GM12878 (cell line): Measurements from ENCODE around the gene NCBP3. TPM values are rescaled to one million over a fixed set of nuclear protein-coding genes. Genes with fewer than 3 reads are reported as not detected.

Source experiments
- ATAC-seq: fragments of 200-7000 bp; cut with Tn5 transposase; 3 replicates; pipeline ENCODE4 v1.9.1; 2020; ENCODE audit warnings: mild to moderate bottlenecking, moderate library complexity
- BruUV-seq: library from RNA; stranded (reverse); fragments of 400-500 nt; replicated peaks from 2 replicates; lab custom pipeline; 2021; lab: Mats Ljungman, UMichigan
- CTCF ChIA-PET: fragments of 300-600 bp; sonication (Branson Sonifier 250); formaldehyde crosslinking; extraction: SDS; loops from one replicate; lab custom pipeline; 2021; ENCODE audit warnings: inconsistent platforms; lab: Yijun Ruan, JAX
- POLR2A ChIA-PET: fragments of 350-600 bp; formaldehyde crosslinking; extraction: SDS; loops from one replicate; lab custom pipeline; 2021; ENCODE audit warnings: inconsistent platforms; lab: Charles Lee
- RAD21 ChIA-PET: fragments of 300-600 bp; sonication (Branson Sonifier 250); formaldehyde crosslinking; loops from one replicate; lab custom pipeline; 2023; ENCODE audit warnings: antibody characterized with exemption; ENCODE audit not compliant: unreplicated experiment; lab: Charles Lee
- SMC1A ChIA-PET: fragments of 300-600 bp; sonication (Branson Sonifier 250); formaldehyde crosslinking; loops from one replicate; lab custom pipeline; 2023; ENCODE audit not compliant: unreplicated experiment, uncharacterized antibody; lab: Charles Lee
- DNase-seq: peaks from one replicate; pipeline ENCODE4 v3.0.0-alpha.2; 2011; ENCODE audit warnings: low read depth, low spot score
- FAIRE-seq: peaks from 3 replicates; lab custom pipeline; 2011; peaks lifted over from hg19 to GRCh38; lab: Jason Lieb, UNC
- H2AFZ ChIP-seq: 2 replicates; pipeline ENCODE4 v1.6.0; 2011; ENCODE audit warnings: low read depth, low read length, control low read depth; ENCODE audit not compliant: control insufficient read depth
- H3K27ac ChIP-seq: 2 replicates; pipeline ENCODE4 v1.5.1; 2011; ENCODE audit warnings: control low read depth; ENCODE audit not compliant: control insufficient read depth, insufficient read depth
- H3K27me3 ChIP-seq, 2 experiments: replicated peaks in 1 of 2; 2 replicates each; pipeline versions ENCODE4 v1.6.0 to v1.6.1; 2011; ENCODE audit warnings: low read length in 1 of 2; ENCODE audit not compliant: control insufficient read depth in 2 of 2, insufficient read depth in 2 of 2
- H3K36me3 ChIP-seq, 2 experiments: 2 replicates each; pipeline ENCODE4 v1.5.1; 2011; ENCODE audit warnings: low read length in 1 of 2; ENCODE audit not compliant: control insufficient read depth in 2 of 2, insufficient read depth in 2 of 2
- H3K4me1 ChIP-seq: 2 replicates; pipeline ENCODE4 v1.6.1; 2011; ENCODE audit warnings: mild to moderate bottlenecking, low read length, moderate library complexity, mixed read lengths; ENCODE audit not compliant: control insufficient read depth, insufficient read depth
- H3K4me2 ChIP-seq: 2 replicates; pipeline ENCODE4 v1.6.0; 2011; ENCODE audit warnings: control low read depth; ENCODE audit not compliant: control insufficient read depth, insufficient read depth
- H3K4me3 ChIP-seq: fragments of 200-600 bp; sonication (generic); 2 replicates; pipeline ENCODE4 v1.5.1; 2016
- H3K79me2 ChIP-seq: 2 replicates; pipeline ENCODE4 v1.6.0; 2011; ENCODE audit warnings: low read length; ENCODE audit not compliant: control insufficient read depth, insufficient read depth
- H3K9ac ChIP-seq: 2 replicates; pipeline ENCODE4 v1.8.0; 2011; ENCODE audit warnings: low read length, control low read depth, mixed read lengths; ENCODE audit not compliant: control insufficient read depth, insufficient read depth
- H3K9me3 ChIP-seq: replicated peaks from 3 replicates; pipeline ENCODE4 v1.5.1; 2011; ENCODE audit warnings: mild to moderate bottlenecking, low read length; ENCODE audit not compliant: control insufficient read depth, insufficient read depth
- H4K20me1 ChIP-seq: 2 replicates; pipeline ENCODE4 v1.6.0; 2011; ENCODE audit not compliant: control insufficient read depth, insufficient read depth
- BCL3 ChIP-seq: IDR thresholded peaks from 2 replicates; pipeline ENCODE4 v1.6.1; 2011; ENCODE audit warnings: borderline replicate concordance, low read depth, mild to moderate bottlenecking, moderate library complexity, low read length; ENCODE audit not compliant: insufficient read depth, poor library complexity, severe bottlenecking
- FOS ChIP-seq: IDR thresholded peaks from 3 replicates; pipeline ENCODE4 v1.6.1; 2011; ENCODE audit warnings: borderline replicate concordance; ENCODE audit not compliant: insufficient read length; ENCODE audit errors: extremely low read depth
- GATAD2B ChIP-seq: fragments of 450-650 bp; conservative IDR thresholded peaks from 2 replicates; pipeline ENCODE4 v1.6.1; 2017; ENCODE audit warnings: low read depth, mild to moderate bottlenecking, moderate library complexity
- KDM1A ChIP-seq: fragments of 200-600 bp; sonication (generic); IDR thresholded peaks from 2 replicates; pipeline ENCODE4 v1.6.1; 2016; ENCODE audit warnings: borderline replicate concordance
- NFYB ChIP-seq: IDR thresholded peaks from 2 replicates; pipeline ENCODE4 v1.6.1; 2011; ENCODE audit warnings: low read depth, mild to moderate bottlenecking, low read length, improper control_type of control experiment, moderate library complexity; ENCODE audit not compliant: insufficient read depth
- NKRF ChIP-seq: fragments of 450-650 bp; conservative IDR thresholded peaks from 2 replicates; pipeline ENCODE4 v1.6.1; 2017; ENCODE audit warnings: mild to moderate bottlenecking, moderate library complexity
- PBX3 ChIP-seq: IDR thresholded peaks from 2 replicates; pipeline ENCODE4 v1.6.1; 2011; ENCODE audit warnings: mild to moderate bottlenecking, low read depth, low read length, moderate library complexity; ENCODE audit not compliant: insufficient replicate concordance
- RBBP5 ChIP-seq: fragments of 200-600 bp; sonication (generic); conservative IDR thresholded peaks from 2 replicates; pipeline ENCODE4 v1.6.1; 2016
- RCOR1 ChIP-seq: conservative IDR thresholded peaks from 2 replicates; pipeline ENCODE4 v1.6.1; 2012; ENCODE audit warnings: low read depth, low read length, improper control_type of control experiment
- RUNX3 ChIP-seq: IDR thresholded peaks from 2 replicates; pipeline ENCODE4 v1.6.1; 2012; ENCODE audit warnings: low read length, inconsistent platforms
- SIX5 ChIP-seq: IDR thresholded peaks from 2 replicates; pipeline ENCODE4 v1.6.1; 2011; ENCODE audit warnings: mild to moderate bottlenecking, low read depth, low read length, moderate library complexity; ENCODE audit not compliant: severe bottlenecking
- SMAD5 ChIP-seq: IDR thresholded peaks from 2 replicates; pipeline ENCODE4 v1.6.1; 2016; ENCODE audit warnings: antibody characterized with exemption, low read depth
- STAT1 ChIP-seq: fragments of 450-650 bp; conservative IDR thresholded peaks from 2 replicates; pipeline ENCODE4 v1.6.1; 2014; ENCODE audit warnings: antibody characterized with exemption, mild to moderate bottlenecking
- SUZ12 ChIP-seq: fragments of 200-600 bp; sonication (generic); IDR thresholded peaks from one replicate; pipeline ENCODE4 v1.6.1; 2018; ENCODE audit warnings: antibody characterized with exemption, mild to moderate bottlenecking; ENCODE audit not compliant: unreplicated experiment
- WRNIP1 ChIP-seq: IDR thresholded peaks from 2 replicates; pipeline ENCODE4 v1.6.1; 2011; ENCODE audit warnings: low read depth, low read length, improper control_type of control experiment, borderline replicate concordance
- ZNF687 ChIP-seq: fragments of 450-650 bp; IDR thresholded peaks from 2 replicates; pipeline ENCODE4 v1.6.1; 2017; ENCODE audit warnings: mild to moderate bottlenecking, moderate library complexity
- WGBS: methylation state at CpG from one replicate; pipeline ENCODE4 v1.1.6; 2016; ENCODE audit warnings: low lambda C conversion rate; ENCODE audit not compliant: insufficient replicate concordance, insufficient coverage; ENCODE audit errors: missing lambda C conversion rate; 5-methylcytosine and 5-hydroxymethylcytosine counted together
- in situ Hi-C: fragments of 300-500 bp; cut with MboI; formaldehyde crosslinking; loops from 9 replicates; pipeline ENCODE4 v1.14.3; 2018; ENCODE audit warnings: mixed read lengths
- intact Hi-C: fragments of 100-400 bp; cut with micrococcal nuclease; formaldehyde crosslinking; loops from one replicate; pipeline ENCODE4 v1.14.2; 2022; ENCODE audit not compliant: unreplicated experiment
- polyA plus RNA-seq, 11 experiments: library from polyadenylated mRNA; depleted of rRNA in 4 of 11; unstranded in 6 of 11; stranded (reverse) in 5 of 11; fragments of >200 nt; fragmentation: Nextera tagmentation in 4 of 11; fragmentation: Illumina TruSeq in 1 of 11; extraction: Ambion mirVana in 4 of 11; extraction: Trizol in 1 of 11; gene quantifications; 1 replicate in 1 of 11; 2 replicates in 10 of 11; pipeline versions ENCODE4 v1.2.1 to v1.2.3, GENCODE V29; 2011 to 2016; ENCODE audit warnings: inconsistent platforms in 2 of 11, missing spikeins in 2 of 11, low read depth in 1 of 11
- total RNA-seq, 4 experiments: library from RNA; depleted of rRNA in 3 of 4; stranded (reverse); fragments of >200 nt in 3 of 4; fragmentation: Illumina TruSeq in 1 of 4; extraction: Trizol in 1 of 4; gene quantifications; 2 replicates each; pipeline versions ENCODE4 v1.2.1 to v1.2.3, GENCODE V29; 2013 to 2021

The NCBP3 gene
- total and polyA plus RNA-seq, 10 of the 15 experiments (the other 5 are each of a cell fraction or from before 2014, with no cell fraction given): 5.2 to 32.0 (median 23.2) TPM

- DNase-seq: no peak
- TF ChIP-seq FOS (no peak), RUNX3 (no peak), NFYB (no peak), NKRF (no peak), KDM1A (no peak), BCL3 (no peak), RCOR1 (no peak), WRNIP1 (no peak), SIX5 (no peak), RBBP5 (no peak), SMAD5 (no peak), STAT1 (no peak), SUZ12 (no peak), PBX3 (no peak), ZNF687 (no peak), GATAD2B (no peak)
- ChIA-PET RAD21 (interaction anchor here (1.3 to 2.3 kb wide), 2 partner anchors 24 to 65 kb away, joined by 3 to 20 read pairs; no protein-coding TSS in a partner anchor), SMC1A (interaction anchor here (1.1 to 3.9 kb wide), 5 partner anchors 13 to 66 kb away, joined by 3 to 22 read pairs (median 5); no protein-coding TSS in a partner anchor), CTCF (interaction anchor here (1.5 to 3.9 kb wide), 4 partner anchors 25 to 159 kb away, joined by 3 to 32 read pairs (median 10); no protein-coding TSS in a partner anchor), POLR2A (no interaction called here)
- no peak for FAIRE-seq
- Histone ChIP-seq H3K9me3 (no peaks in the 10 kb centered on the region), H3K9ac (no peak overlapping the region), H3K4me3 (no peak overlapping the region), H3K36me3 (no peaks in the 10 kb centered on the region; a peak in 1 of 4 replicates), H2AFZ (no peak overlapping the region), H3K27ac (no peak overlapping the region), H3K4me2 (no peak overlapping the region), H3K4me1 (peaks cover 31% of the 10 kb centered on the region), H4K20me1 (no peaks in the 10 kb centered on the region), H3K27me3 (no peaks in the 10 kb centered on the region), H3K79me2 (no peaks in the 10 kb centered on the region)
- intact Hi-C loops: no loop called here
- 97% methylated on average over 5 of the region's 5 CpGs for WGBS
- BruUV-seq: no TSS peak
- in situ Hi-C loops: no loop called here
- ATAC-seq: no peak
These were observed 42.8 kb downstream of the NCBP3 start for GRCh38 chr17:3803308-3803640.
